WTC11 (cell line): ENCODE measurements around the gene RXRA.

Source experiments
- CREM ChIP-seq: sonication (generic); formaldehyde crosslinking; IDR thresholded peaks from 2 replicates; pipeline ENCODE4 v1.8.1; 2022; ENCODE audit warnings: mild to moderate bottlenecking, missing genetic modification reagents, moderate library complexity
- MAX ChIP-seq: sonication (generic); formaldehyde crosslinking; IDR thresholded peaks from 2 replicates; pipeline ENCODE4 v1.8.0; 2022; ENCODE audit warnings: mild to moderate bottlenecking, missing genetic modification reagents
- TCF7 ChIP-seq: sonication (generic); formaldehyde crosslinking; IDR thresholded peaks from 2 replicates; pipeline ENCODE4 v1.8.0; 2022; ENCODE audit warnings: mild to moderate bottlenecking, low read depth, missing genetic modification reagents, moderate library complexity
- ZBTB43 ChIP-seq: sonication (generic); formaldehyde crosslinking; IDR thresholded peaks from 2 replicates; pipeline ENCODE4 v1.8.1; 2023; ENCODE audit warnings: mild to moderate bottlenecking, missing genetic modification reagents
- TF ChIP-seq, protein P1 (sequence below): fragments of 200-600 bp; IDR thresholded peaks from 2 replicates; pipeline ENCODE4 v1.8.0; 2022; ENCODE audit warnings: antibody characterized with exemption
- TF ChIP-seq, protein P2 (sequence below): fragments of 250-450 bp; sonication (Bioruptor Pico); IDR thresholded peaks from 2 replicates; pipeline ENCODE4 v2.1.2; 2022; ENCODE audit warnings: mild to moderate bottlenecking, moderate library complexity
- TF ChIP-seq, protein P3 (sequence below): sonication (generic); formaldehyde crosslinking; IDR thresholded peaks from 2 replicates; pipeline ENCODE4 v1.8.1; 2023; ENCODE audit warnings: mild to moderate bottlenecking, moderate library complexity, missing genetic modification reagents
- TF ChIP-seq, protein P4 (sequence below): sonication (generic); formaldehyde crosslinking; IDR thresholded peaks from 2 replicates; pipeline ENCODE4 v1.8.1; 2022; ENCODE audit warnings: missing genetic modification reagents, borderline replicate concordance

DNA sequence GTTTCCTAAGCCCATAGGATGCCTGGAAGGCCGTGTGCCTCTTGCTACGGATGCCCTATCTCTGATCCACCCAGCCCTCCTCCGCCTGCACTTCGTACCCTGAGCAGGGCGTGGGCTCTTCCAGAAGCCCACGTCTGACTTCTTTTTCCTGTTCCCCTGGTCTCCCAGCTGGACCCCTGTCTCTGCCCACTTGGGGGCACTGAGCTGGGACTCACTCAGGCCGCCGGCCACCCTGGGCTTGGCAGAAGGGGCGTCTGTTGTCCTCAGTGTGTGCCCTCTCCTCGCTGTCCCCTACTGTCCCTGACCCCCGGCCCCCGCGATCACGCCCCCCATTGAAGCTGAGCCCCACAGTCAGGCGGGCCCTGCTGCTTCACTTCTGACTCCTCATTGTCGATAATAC, 22.0 kb upstream of the RXRA start:
- TF ChIP-seq, protein P1, sequence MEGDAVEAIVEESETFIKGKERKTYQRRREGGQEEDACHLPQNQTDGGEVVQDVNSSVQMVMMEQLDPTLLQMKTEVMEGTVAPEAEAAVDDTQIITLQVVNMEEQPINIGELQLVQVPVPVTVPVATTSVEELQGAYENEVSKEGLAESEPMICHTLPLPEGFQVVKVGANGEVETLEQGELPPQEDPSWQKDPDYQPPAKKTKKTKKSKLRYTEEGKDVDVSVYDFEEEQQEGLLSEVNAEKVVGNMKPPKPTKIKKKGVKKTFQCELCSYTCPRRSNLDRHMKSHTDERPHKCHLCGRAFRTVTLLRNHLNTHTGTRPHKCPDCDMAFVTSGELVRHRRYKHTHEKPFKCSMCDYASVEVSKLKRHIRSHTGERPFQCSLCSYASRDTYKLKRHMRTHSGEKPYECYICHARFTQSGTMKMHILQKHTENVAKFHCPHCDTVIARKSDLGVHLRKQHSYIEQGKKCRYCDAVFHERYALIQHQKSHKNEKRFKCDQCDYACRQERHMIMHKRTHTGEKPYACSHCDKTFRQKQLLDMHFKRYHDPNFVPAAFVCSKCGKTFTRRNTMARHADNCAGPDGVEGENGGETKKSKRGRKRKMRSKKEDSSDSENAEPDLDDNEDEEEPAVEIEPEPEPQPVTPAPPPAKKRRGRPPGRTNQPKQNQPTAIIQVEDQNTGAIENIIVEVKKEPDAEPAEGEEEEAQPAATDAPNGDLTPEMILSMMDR = no peak
- no peak for TF ChIP-seq MAX (CRISPR knock-in tag)
- no peak for TF ChIP-seq TCF7 (CRISPR knock-in tag)
- no peak for TF ChIP-seq CREM (CRISPR knock-in tag)
- TF ChIP-seq ZBTB43 (CRISPR knock-in tag) = no peak
- TF ChIP-seq, protein P2, sequence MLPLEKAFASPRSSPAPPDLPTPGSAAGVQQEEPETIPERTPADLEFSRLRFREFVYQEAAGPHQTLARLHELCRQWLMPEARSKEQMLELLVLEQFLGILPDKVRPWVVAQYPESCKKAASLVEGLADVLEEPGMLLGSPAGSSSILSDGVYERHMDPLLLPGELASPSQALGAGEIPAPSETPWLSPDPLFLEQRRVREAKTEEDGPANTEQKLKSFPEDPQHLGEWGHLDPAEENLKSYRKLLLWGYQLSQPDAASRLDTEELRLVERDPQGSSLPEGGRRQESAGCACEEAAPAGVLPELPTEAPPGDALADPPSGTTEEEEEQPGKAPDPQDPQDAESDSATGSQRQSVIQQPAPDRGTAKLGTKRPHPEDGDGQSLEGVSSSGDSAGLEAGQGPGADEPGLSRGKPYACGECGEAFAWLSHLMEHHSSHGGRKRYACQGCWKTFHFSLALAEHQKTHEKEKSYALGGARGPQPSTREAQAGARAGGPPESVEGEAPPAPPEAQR (CRISPR knock-in tag) = no peak
- TF ChIP-seq, protein P3, sequence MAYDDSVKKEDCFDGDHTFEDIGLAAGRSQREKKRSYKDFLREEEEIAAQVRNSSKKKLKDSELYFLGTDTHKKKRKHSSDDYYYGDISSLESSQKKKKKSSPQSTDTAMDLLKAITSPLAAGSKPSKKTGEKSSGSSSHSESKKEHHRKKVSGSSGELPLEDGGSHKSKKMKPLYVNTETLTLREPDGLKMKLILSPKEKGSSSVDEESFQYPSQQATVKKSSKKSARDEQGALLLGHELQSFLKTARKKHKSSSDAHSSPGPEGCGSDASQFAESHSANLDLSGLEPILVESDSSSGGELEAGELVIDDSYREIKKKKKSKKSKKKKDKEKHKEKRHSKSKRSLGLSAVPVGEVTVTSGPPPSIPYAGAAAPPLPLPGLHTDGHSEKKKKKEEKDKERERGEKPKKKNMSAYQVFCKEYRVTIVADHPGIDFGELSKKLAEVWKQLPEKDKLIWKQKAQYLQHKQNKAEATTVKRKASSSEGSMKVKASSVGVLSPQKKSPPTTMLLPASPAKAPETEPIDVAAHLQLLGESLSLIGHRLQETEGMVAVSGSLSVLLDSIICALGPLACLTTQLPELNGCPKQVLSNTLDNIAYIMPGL (CRISPR knock-in tag) = no peak
- TF ChIP-seq, protein P4, sequence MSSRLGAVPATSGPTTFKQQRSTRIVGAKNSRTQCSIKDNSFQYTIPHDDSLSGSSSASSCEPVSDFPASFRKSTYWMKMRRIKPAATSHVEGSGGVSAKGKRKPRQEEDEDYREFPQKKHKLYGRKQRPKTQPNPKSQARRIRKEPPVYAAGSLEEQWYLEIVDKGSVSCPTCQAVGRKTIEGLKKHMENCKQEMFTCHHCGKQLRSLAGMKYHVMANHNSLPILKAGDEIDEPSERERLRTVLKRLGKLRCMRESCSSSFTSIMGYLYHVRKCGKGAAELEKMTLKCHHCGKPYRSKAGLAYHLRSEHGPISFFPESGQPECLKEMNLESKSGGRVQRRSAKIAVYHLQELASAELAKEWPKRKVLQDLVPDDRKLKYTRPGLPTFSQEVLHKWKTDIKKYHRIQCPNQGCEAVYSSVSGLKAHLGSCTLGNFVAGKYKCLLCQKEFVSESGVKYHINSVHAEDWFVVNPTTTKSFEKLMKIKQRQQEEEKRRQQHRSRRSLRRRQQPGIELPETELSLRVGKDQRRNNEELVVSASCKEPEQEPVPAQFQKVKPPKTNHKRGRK (CRISPR knock-in tag) = no peak
